GM12872 (cell line): ENCODE measurements around the gene KIAA1755.

Experiments used
- CTCF ChIP-seq: IDR thresholded peaks from 3 replicates; pipeline ENCODE4 v1.5.1; 2011; ENCODE audit warnings: low read depth, mild to moderate bottlenecking, low read length, moderate library complexity; ENCODE audit not compliant: insufficient read depth

KIAA1755 gene

GRCh38 chr20:38162878-38163875, 97.4 kb downstream of the KIAA1755 start:
- TF ChIP-seq CTCF = no peak

GRCh38 chr20:38162149-38162548, 98.4 kb downstream of the KIAA1755 start:
- TF ChIP-seq CTCF = no peak

DNA sequence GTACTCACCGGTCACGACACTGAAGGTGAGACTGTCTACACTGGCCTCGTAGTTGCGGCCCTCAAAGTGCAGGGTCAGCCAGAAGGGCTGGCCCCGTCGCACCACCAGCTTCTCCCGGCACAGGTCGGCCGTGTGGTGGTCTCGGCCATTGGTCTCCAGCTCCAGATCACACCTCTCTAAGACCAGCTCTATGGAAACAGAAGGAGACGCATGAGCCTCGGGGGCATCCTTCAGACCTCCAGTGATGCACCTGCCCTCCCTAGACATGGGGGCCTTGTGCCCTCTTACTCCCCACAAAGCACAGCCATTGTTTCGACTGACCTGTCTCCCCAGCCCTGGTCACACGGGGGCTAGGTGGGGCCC, 99.1 kb downstream of the KIAA1755 start:
- no peak for TF ChIP-seq CTCF
